Loucy (cell line): ENCODE measurements around the gene HRK.

Source experiments
- H2AFZ ChIP-seq: fragments of 200-600 bp; sonication (generic); 2 replicates; pipeline ENCODE4 v1.6.0; 2016; ENCODE audit warnings: antibody characterized with exemption, mild to moderate bottlenecking, low read length, moderate library complexity
- H3F3A ChIP-seq: fragments of 200-600 bp; 2 replicates; pipeline ENCODE4 v1.6.0; 2016; ENCODE audit warnings: antibody characterized with exemption, low read depth, mild to moderate bottlenecking
- H3K27me3 ChIP-seq: fragments of 200-600 bp; sonication (generic); 2 replicates; pipeline ENCODE4 v1.6.1; 2014; ENCODE audit warnings: low read length, mild to moderate bottlenecking; ENCODE audit not compliant: insufficient read depth, poor library complexity, severe bottlenecking
- H3K36me3 ChIP-seq: fragments of 200-600 bp; sonication (generic); 2 replicates; pipeline ENCODE4 v1.6.1; 2016; ENCODE audit warnings: low read length; ENCODE audit not compliant: insufficient read depth
- H3K4me1 ChIP-seq: fragments of 200-600 bp; sonication (generic); 2 replicates; pipeline ENCODE4 v1.5.1; 2014; ENCODE audit warnings: low read length, mild to moderate bottlenecking; ENCODE audit not compliant: insufficient read depth, poor library complexity, severe bottlenecking
- H3K4me2 ChIP-seq: fragments of 200-600 bp; sonication (generic); 2 replicates; pipeline ENCODE4 v1.6.0; 2014; ENCODE audit warnings: antibody characterized with exemption, low read length, low read depth, mild to moderate bottlenecking; ENCODE audit not compliant: poor library complexity, severe bottlenecking
- H3K4me3 ChIP-seq: fragments of 200-600 bp; sonication (generic); 2 replicates; pipeline ENCODE4 v1.5.1; 2014; ENCODE audit warnings: low read length, mild to moderate bottlenecking, mixed read lengths; ENCODE audit not compliant: poor library complexity, severe bottlenecking
- H3K79me2 ChIP-seq: fragments of 200-600 bp; sonication (generic); 2 replicates; pipeline ENCODE4 v1.6.1; 2014; ENCODE audit warnings: low read length; ENCODE audit not compliant: insufficient read depth
- H3K9ac ChIP-seq: fragments of 200-600 bp; sonication (generic); 2 replicates; pipeline ENCODE4 v1.6.0; 2014; ENCODE audit warnings: mild to moderate bottlenecking, low read depth, low read length, moderate library complexity; ENCODE audit not compliant: poor library complexity, severe bottlenecking
- H3K9me2 ChIP-seq: fragments of 200-600 bp; sonication (generic); replicated peaks from 2 replicates; pipeline ENCODE4 v1.6.1; 2016; ENCODE audit warnings: low read depth, low read length, mixed read lengths
- H3K9me3 ChIP-seq: fragments of 200-600 bp; sonication (generic); 2 replicates; pipeline ENCODE4 v1.6.1; 2014; ENCODE audit warnings: mild to moderate bottlenecking, antibody characterized with exemption, low read length, low read depth; ENCODE audit not compliant: insufficient read depth
- H4K20me1 ChIP-seq: fragments of 200-600 bp; sonication (generic); 2 replicates; pipeline ENCODE4 v1.6.0; 2014; ENCODE audit warnings: antibody characterized with exemption, low read length, mild to moderate bottlenecking; ENCODE audit not compliant: insufficient read depth, poor library complexity, severe bottlenecking
- CTCF ChIP-seq: fragments of 200-600 bp; sonication (generic); conservative IDR thresholded peaks from 2 replicates; pipeline ENCODE4 v1.5.1; 2014; ENCODE audit warnings: mild to moderate bottlenecking, antibody characterized with exemption, low read length
- EZH2phosphoT487 ChIP-seq: fragments of 200-600 bp; IDR thresholded peaks from 2 replicates; pipeline ENCODE4 v1.6.1; 2018; ENCODE audit warnings: antibody characterized with exemption, mild to moderate bottlenecking, moderate library complexity, borderline replicate concordance

HRK gene

GRCh38 chr12:116835484-116835883 is 45.8 kb downstream of the HRK start:
- Histone ChIP-seq H3K9me3 (no peaks in the 10 kb centered on the region), H3K4me3 (no peak overlapping the region), H2AFZ (no peak overlapping the region), H3K4me2 (no peak overlapping the region), H3K36me3 (no peaks in the 10 kb centered on the region; the same call in 1 of the 2 replicates), H3K27me3 (no peaks in the 10 kb centered on the region), H3K9me2 (no peaks in the 10 kb centered on the region), H3F3A (no peaks in the 10 kb centered on the region), H4K20me1 (no peaks in the 10 kb centered on the region), H3K79me2 (no peaks in the 10 kb centered on the region), H3K9ac (no peak overlapping the region), H3K4me1 (no peaks in the 10 kb centered on the region)
- TF ChIP-seq EZH2phosphoT487 (no peak), CTCF (no peak)

GRCh38 chr12:116833474-116833873 is 47.8 kb downstream of the HRK start:
- no peaks in the 10 kb centered on the region for H3K27me3 ChIP-seq
- TF ChIP-seq CTCF (no peak), EZH2phosphoT487 (no peak)
- no peaks in the 10 kb centered on the region; the same call in 1 of the 2 replicates for H3K36me3 ChIP-seq
- H3K9ac ChIP-seq = no peak overlapping the region
- no peaks in the 10 kb centered on the region for H3F3A ChIP-seq
- H3K4me1 ChIP-seq = no peaks in the 10 kb centered on the region
- H3K9me2 ChIP-seq = no peaks in the 10 kb centered on the region
- no peaks in the 10 kb centered on the region for H3K79me2 ChIP-seq
- no peak overlapping the region for H3K4me3 ChIP-seq
- H3K9me3 ChIP-seq = no peaks in the 10 kb centered on the region
- H3K4me2 ChIP-seq = no peak overlapping the region
- H4K20me1 ChIP-seq = no peaks in the 10 kb centered on the region
- H2AFZ ChIP-seq = no peak overlapping the region

- no peak for TF ChIP-seq EZH2phosphoT487
- TF ChIP-seq CTCF = no peak
- Histone ChIP-seq H3K4me1 (no peaks in the 10 kb centered on the region), H3K36me3 (no peaks in the 10 kb centered on the region; the same call in 1 of the 2 replicates), H3F3A (no peaks in the 10 kb centered on the region), H2AFZ (no peak overlapping the region), H4K20me1 (no peaks in the 10 kb centered on the region), H3K9me2 (no peaks in the 10 kb centered on the region), H3K27me3 (no peaks in the 10 kb centered on the region), H3K4me3 (no peak overlapping the region), H3K9ac (no peak overlapping the region), H3K9me3 (no peaks in the 10 kb centered on the region), H3K4me2 (no peak overlapping the region), H3K79me2 (no peaks in the 10 kb centered on the region)
These were observed 48.9 kb downstream of the HRK start for GRCh38 chr12:116832353-116832752.
